GM19193 (cell line): ENCODE results near the gene ROR2.
A peak's percentile ranks its signal among the peaks of the same experiment; 100 is the strongest.

ENCODE experiments used
- POLR2A ChIP-seq: IDR thresholded peaks from 4 replicates; pipeline ENCODE4 v1.6.1; 2011; ENCODE audit not compliant: insufficient read depth, insufficient read length; ENCODE audit errors: extremely low read depth

The ROR2 gene

DNA sequence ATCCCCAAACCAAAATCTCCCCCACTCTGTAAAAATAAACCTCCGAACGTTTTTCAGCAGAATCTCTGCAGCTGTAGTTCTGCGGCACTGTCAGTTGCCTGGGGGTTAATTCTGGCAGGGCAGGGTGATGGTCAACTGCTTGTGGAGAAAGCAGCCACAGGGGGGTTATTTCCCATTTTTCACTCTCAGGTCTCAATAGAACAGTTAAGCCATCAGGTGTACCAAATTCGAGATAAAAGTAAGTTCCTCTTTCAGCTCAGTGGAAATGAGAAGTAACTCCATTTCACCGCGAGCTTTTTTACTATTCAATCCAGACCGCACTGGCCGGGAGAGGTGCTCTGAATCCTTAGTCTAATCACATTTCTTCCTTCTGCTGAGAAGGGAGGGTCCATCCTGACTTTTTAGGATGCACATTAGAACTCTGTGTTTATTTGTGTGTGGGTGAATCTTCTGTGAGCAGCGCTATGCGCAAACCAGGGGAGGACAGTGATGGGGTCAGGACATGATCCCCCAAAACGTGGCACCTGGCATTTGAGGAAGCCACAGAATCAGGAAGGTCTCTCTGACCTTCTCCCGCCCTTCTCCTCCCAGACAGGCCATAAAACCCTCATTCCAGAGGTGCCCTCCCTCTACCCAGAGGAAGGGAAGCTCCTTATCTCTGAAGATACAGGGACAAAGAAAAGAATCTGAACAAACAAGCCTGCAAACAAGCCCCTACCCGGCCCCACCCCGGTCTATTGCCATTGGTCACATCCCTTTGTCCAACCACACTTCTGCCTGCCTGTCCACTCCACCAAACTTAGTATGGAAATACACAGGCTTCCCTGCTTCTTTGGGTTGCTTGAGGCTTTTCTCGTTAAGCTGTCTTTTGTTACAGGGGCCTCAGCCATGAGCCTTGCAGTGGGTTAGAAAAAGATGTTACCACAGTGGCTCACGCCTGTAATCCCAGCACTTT lies 229.0 kb downstream of the ROR2 start:
- no peak for TF ChIP-seq POLR2A

DNA sequence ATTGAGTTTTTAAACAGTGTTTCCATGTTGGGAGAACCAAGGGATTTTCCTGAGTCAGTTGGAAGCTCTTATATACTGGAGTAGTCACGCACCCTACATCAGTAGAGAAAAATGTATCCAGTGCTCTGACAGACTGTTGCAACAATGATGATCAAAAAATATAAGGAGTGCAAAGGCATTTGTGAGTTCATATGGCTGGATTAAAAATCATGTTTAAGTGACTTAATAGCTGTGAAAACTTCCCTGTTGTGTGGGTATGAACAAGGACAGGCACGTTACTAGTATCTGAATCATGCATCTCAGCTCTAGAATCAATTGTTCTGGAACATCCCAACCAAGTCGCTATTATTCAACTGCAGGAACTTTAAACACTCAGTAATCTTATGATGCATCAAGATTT lies 229.7 kb downstream of the ROR2 start:
- TF ChIP-seq POLR2A: no peak

DNA sequence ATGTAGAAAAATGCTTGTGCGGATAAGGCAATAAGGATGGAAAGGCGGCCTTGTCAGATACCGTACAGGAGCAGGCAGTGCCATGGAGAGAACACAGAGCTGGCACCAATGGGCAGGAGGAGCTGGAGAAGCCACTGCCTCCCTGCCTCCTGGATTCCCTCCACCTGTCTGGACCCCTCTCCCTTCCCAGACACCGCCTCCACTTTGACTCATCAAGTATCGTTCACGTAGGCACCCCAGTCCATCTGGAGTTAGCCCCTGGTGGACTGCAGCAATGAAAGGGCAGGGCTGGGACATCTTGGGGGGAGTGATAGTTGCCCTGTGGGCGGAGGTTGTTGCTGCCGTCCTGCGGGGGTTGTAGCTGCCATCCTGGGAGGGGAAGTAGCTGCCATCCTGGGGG lies 232.0 kb downstream of the ROR2 start:
- TF ChIP-seq POLR2A: no peak

DNA sequence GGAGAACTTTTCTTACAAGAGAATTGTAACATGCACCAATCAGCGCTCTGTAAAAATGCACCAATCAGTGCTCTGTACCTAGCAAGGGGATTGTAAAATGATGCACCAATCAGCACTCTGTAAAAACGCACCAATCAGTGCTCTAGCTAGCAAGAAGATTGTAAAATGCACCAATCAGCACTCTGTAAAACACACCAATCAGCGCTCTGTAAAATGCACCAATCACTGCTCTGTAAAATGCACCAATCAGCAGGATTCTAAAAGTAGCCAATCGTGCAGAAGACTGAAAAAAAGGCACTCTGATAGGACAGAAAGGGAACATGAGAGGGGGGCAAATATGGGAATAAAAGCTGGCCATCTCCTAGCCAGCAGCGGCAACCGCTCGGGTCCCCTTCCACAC lies 233.2 kb downstream of the ROR2 start:
- TF ChIP-seq POLR2A: no peak

DNA sequence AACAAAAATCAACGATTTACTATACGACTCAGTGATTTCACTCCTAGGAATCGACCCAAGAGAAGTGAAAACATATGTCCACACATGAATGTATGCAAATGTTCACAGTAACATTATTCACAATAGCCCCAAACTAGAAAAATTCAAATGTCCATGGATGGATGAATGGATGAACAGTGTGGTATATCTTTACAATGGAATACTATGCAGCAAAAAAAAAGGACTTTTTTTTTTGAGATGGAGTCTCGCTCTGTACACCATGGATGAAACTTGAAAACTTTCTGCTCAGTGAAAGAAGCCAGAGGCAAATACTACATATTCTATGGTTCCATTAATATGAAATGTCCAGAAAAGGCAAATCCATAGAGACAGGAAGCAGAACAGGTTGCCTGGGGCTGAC lies 233.8 kb downstream of the ROR2 start:
- TF ChIP-seq POLR2A: no peak

DNA sequence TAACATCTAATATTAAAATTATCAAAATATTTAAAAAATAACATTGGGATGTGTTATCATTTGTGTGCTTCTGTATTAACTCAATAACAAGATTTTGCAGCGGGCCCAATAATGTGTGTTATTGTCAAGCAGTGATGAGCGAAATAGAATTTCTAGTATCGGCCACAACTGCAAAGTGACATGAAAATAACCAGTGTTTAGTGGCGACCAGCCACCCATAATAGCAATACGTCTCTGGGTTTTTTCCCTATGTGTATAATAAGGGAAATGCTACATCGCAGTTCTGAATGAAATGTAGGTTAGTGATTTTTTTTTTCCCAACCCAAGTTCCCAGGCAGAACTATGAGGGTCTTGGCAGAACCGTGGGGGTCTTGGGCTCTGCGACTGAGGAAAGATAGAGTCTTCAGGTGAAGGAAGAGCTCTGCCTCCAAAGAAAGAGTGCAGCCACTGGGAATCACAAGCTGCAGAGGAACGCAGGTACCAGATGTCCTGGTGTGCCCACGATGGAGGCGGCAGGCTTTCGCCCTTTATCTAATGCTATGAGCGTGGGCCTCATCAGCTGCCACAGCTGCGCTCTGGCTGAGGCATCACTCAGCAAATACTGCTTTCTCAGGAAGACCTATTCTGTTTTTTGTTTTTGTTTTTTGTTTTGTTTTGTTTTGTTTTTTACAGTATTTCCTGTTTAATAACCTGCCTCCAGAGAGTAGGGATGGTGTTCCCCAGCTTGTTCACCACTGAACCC lies 235.0 kb downstream of the ROR2 start:
- TF ChIP-seq POLR2A: no peak

DNA sequence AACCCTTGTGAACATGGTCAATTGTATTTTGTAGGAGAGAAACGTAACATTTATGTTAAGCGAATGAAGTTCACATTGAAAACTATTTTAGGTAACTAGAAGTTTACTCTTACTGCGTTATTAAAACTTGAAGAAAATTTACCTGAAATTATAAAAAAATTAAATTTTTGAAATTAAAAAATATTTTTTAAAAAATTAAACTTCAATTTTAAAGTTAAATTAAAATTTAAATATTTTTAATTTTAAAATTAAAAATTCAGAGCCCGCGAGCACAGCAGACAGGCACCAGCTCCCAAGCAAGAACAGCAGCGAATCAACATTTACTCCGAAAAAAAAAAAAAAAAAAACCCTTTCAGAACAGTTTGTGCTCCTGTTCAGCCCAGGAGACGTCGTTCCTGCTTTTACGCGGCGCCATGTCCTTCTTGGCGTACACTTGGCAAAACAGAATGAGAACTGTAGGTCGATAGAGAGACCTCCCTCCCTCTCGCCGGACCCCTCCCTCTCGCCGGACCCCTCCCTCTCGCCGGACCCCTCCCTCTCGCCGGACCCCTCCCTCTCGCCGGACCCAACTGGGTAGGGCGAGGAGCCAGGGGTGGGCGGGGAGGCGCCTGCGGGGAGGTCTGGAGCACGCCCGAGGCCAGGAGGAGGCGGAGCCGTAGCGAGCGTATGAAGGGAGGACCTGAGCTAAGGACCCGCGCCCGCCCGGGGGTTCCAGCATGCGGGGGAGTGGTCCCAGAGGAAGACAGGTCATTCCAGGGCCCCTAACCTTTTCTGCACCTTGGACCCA lies 235.8 kb downstream of the ROR2 start:
- peak; percentile 37 for TF ChIP-seq POLR2A

DNA sequence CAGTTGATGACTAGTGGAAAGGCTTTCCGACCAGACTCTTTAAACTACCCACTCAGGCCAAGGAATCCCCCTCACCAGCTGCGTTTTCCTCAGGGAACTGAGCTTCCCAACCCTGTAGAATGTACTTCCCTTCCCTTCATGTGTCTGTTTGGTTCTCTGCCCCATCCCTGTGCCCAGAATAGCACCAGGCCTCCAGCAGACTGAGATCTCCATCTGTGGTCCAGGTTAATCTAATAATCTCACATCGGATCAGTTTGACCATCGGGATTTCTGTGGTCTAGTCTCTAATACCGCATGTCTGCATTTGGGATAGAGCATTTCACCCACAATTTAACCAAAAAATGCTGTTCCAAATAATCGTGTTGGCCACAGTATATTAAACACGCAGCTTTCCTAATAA lies 237.2 kb downstream of the ROR2 start:
- TF ChIP-seq POLR2A: no peak

DNA sequence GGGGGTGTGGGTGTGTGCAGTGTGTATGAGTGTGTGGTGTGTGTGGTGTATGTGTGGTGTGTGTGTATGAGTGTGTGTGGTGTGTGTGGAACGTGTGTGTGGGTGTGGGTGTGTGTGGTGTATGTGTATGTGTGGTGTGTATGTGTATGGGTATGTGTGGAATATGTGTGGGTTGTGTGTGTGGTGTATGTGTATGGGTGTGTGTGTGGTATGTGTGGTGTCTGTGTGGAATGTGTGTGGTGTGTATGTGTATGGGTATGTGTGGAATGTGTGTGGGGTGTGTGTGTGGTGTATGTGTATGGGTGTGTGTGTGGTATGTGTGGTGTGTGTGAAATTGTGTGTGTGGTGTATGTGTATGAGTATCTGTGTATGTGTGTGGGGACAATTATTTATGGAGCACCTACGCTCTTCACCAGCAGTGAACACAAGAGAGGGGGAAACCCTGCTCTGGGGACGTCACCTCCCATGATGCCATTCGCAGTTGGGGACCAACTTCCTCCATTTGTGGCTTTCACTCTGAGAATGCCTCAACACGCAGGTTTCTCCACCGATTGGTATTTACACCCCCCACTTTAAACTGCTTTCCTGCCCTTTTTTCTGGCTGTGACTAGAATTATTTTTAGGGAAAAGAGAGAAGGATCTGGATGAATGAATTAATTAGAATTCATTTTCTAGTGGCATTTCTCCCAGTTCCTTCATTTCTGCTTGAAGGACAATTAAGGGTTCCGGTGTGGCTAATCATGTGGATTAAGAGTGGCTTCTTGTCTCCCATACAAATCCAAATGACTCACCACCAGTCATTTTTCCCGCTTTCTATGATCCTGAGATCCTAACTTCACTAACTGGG lies 238.1 kb downstream of the ROR2 start:
- TF ChIP-seq POLR2A: peak; percentile 68

DNA sequence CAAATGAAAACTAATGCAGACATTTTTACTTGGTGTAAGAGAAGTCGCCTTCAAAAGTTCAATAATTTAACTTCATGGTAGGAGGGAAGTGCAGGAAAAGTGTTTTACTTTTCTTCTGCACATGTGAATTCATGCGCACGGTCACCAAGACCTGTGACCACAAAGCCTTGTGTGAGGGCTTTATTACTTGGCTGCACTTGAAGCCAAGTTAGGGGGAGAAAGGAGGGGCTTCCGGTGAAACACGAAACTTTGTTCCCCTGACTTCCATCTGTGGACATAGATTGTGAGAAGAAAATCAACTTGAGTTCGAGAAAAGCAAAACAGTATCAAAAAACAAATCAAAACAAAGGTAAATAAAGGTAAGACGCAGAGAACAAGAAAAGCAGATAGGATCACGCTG lies 239.9 kb downstream of the ROR2 start:
- no peak for TF ChIP-seq POLR2A

DNA sequence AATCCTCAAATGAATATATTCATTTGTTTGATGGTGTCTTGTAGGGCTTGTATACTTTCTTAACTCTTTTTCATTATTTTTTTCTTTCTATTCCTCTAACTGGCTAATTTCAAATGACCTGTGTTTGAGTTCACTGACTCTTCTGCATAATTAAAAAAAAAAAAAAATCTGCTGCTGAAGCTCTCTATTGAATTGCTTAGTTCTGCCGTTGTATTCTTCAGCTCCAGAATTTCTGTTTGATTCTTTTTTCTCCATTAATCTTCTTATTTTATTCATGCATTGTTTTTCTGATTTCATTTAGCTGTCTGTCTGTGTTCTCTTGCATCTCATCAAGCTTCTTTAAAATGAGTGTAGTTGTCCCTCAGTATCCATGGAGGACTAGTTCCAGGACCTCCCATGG lies 244.6 kb downstream of the ROR2 start:
- TF ChIP-seq POLR2A: no peak

DNA sequence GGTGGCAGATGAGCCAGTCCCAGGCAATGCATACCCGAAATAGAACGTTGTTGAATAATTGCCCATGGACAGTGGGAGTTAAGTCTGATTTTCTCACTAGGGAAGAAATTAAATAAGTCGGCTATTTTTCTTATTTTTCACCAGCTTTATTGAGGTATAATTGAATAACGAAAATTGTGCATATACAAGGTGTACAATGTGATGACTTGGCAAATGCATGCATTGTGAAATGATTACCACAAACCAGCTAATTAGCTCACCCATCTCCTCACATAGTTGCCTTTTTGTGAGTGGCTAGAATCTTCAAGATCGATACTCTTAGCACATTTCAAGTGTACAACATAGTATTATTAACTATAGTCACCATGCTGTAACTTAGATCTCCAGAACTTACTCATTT lies 249.6 kb downstream of the ROR2 start:
- no peak for TF ChIP-seq POLR2A

DNA sequence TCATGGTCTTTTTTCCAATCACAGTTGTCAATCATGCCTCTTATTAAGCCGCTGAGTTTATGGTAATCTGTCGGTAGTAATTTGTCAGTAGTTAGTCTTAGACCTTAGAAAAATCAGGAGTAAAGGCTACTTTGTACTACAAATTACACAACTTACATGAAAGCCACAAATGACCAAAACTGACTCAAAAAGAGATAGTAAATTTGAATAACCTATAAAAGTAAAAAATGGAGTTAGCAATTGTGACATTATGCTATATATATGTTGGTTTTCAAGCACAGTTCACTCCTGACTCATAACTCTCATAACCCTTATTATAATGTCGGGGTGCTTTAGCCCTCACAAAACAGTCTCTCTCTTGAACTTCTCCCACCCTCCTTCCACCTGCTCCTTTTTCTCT lies 251.8 kb downstream of the ROR2 start:
- TF ChIP-seq POLR2A: no peak

DNA sequence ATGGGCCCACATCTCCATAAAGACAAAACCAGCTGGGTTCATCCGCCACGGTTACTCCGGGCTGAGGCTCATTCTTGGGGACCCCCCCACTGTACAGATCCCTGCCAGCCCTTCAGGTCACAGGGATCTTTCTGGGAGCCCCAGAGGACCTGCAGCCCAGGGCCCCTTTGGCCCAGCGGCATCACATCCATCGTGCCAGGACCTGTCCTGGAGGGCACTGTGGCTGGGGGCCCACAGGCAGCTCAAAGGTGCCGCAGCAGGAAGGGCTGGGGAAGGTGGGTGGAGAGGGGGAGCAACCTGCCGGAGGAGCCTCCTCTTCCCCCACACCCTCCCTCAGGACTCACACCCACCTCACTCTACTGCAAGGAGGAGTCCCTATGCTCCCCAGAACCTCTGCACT lies 252.8 kb downstream of the ROR2 start:
- no peak for TF ChIP-seq POLR2A
